ENCODE measurements around the gene RYK.
"Not testable (repeated sequence)": the region's sequence is repeated elsewhere in the genome, so short reads cannot be mapped to it uniquely, and the experiment has no call there.

RYK gene

GRCh38 chr3:134250717-134251220, at the start of gene RYK:
RYK (minus strand) TSS chr3:134250859; CDS start chr3:134250654, 205 bp downstream.
- peak; percentile 90 for DNase-seq

DNA sequence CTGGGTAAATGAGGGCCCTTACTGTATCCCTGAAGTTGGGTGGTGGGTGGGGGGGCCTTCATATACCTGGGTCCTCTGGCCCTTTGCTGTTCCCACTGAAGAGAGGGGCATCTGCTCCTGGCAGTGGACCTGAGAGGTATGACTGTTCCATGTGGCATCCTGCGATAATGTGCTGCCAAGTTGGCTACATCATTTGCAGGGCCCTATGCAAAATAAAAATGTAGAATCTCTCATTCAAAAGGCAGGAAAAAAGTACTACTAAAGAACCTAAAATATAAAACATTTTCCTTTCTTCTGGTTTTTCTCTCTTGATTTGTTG, 49.2 kb upstream of the RYK start:
- no peak for DNase-seq

- peak; percentile 11 for DNase-seq
Observed at GRCh38 chr3:134299185-134299887, 48.7 kb upstream of the RYK start.

GRCh38 chr3:134298249-134298648, 47.6 kb upstream of the RYK start:
- no peak for DNase-seq

GRCh38 chr3:134296616-134297015, 46.0 kb upstream of the RYK start:
- no peak for DNase-seq

GRCh38 chr3:134295930-134296329, 45.3 kb upstream of the RYK start:
- DNase-seq = no peak

- DNase-seq = no peak
Observed at GRCh38 chr3:134294302-134295280, 43.9 kb upstream of the RYK start.

DNA sequence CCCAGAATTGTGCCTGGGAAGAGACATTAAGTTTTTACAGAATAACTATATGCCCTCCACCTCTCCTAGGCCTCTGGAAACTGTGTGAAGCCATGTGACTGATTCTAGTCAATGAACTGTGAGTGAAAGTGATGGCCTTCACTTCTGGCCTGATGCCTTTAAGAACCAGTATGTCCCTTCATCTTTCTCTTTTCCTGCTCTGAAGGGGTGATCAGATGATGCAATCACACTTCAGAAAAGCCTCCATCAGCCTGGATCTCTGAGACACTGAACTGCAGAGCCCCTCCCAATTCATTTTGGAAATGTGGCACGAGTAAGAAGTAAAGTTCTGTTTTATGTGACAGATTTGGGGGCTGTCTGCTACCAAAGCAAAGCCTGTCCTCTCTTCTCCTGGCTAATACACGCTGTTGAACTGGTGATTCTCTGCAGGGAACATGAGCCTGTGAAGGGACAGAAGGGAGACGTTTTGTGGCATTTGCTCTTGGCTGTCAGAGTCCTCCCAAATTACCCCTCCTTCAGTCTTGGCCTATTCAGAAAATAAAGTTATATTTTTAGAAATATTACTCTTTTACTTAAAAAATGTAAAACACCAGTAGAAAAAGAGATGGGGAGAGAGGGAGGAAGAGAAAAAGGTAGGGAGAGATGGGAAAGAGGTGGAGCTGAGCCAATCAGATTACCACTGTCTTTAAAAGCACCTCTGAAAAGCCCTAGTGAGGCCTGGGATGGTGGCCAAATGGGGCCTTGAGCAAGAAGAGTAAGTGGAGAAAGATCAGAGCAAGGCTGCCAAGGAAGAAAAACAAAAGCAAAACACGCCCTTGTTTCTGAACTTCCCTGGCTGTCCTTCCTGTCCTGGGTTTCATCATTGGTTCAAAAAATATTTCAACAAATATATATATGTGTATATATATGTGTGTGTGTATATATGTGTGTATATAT, 40.9 kb upstream of the RYK start:
- DNase-seq = peak; percentile 24

- no peak for DNase-seq
Observed at GRCh38 chr3:134287512-134287911, 36.9 kb upstream of the RYK start.

DNA sequence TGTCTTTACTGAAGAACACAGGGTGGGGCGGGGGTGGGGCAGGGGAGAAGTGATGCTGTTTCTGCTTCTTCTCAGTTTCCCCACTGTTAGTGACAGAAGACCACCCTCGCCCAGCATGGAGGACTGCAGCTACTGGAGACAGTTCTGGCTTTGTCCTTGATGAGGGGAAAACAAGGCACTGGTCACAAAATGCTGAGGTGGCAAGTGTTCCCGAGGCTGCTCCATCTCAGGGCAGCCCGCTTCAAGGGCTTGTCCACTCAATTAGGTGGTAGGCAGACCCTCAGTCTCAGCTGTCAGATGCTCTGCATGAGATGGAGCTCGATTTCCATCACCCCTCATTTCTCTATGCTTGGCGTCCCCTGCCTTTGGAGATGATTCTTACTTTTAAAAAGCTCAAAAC, 33.8 kb upstream of the RYK start:
- no peak for DNase-seq

DNA sequence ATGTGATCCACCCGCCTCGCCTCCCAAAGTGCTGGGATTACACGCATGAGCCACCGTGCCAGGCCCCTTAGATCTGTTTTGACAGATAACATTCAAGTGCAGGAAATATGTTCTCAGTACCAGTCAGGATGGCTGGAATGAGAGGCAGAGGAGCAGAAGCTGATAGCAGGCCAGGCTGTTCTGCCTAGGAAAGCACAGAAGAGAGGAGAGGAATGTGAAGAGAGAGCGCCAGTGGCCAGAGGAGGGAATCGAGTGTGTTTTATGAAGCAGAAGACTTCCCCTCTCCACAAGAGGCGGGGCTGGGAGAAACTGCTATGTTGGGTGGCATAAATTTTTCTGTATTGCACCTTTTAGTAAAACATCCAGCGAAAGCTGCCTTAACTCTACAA, 32.0 kb upstream of the RYK start:
- no peak for DNase-seq

- DNase-seq = no peak
Observed at GRCh38 chr3:134281912-134282658, 31.4 kb upstream of the RYK start.

- DNase-seq = no peak
Observed at GRCh38 chr3:134279466-134279865, 28.8 kb upstream of the RYK start.

DNA sequence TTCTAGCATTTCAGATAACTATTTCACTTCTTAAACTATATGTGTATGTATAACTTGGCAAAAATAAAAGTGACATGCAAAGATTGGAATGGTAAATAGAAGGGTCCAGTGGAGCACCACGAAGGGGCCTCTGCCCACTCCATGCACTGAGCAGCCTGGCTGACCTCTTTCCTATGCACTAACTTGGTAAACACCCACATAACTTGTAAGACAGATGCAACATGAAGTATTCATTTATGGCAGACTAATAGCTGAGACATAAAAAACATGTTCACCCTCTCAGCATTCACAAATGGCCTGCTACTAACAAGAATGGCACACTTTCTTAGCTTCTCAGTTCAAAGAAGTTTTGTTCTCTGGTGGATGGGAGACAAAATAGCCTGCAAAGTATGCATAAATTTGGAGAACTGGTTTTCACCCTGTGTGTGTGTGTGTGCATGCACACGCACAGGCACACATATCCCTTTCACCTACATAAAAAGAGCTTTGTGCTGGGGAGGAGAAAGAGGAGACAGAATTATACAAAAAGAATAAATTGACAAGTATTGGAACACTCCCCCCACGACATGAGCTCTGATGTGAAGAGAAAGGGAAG, 26.5 kb upstream of the RYK start:
- no peak for DNase-seq

GRCh38 chr3:134276086-134276485, 25.4 kb upstream of the RYK start:
- DNase-seq = no peak

- DNase-seq = not testable (repeated sequence)
Observed at GRCh38 chr3:134275110-134275509, 24.5 kb upstream of the RYK start.

DNA sequence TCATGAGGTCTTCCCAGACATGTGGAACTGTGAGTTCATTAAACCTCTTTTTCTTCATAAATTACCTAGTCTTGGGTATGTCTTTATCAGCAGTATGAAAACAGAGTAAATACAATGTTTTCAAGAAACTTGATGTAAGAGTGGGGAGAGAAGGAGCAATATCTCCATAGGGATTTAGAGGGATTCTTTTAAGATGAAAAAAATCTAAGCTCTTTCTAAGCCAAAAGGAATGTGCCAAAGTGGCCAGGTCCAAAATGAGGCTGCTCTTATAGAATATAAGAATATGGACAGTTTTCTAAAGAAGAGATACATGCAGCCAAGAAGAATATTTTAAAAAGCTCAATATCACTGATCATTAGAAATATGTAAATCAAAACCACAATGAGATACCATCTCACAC, 23.9 kb upstream of the RYK start:
- no peak for DNase-seq

DNA sequence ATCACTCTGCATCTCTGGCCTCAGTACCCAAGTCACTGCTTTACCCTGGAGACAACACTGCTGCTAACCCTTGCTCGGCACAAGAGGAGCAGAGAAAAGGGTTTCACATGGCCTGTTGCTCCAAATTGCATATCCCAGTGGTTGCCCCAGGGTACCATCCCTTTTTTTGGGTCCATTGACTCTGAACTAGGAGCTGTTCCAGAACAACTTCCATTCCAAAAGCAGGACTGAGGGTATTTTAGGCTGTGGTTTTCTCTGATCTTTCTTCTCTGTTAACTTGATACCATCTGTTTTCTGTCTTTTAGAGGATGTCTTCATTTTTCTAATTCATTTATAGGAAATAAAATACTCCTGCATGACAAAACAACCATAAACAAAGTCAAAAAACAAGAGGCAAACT, 17.3 kb upstream of the RYK start:
- DNase-seq = no peak

DNA sequence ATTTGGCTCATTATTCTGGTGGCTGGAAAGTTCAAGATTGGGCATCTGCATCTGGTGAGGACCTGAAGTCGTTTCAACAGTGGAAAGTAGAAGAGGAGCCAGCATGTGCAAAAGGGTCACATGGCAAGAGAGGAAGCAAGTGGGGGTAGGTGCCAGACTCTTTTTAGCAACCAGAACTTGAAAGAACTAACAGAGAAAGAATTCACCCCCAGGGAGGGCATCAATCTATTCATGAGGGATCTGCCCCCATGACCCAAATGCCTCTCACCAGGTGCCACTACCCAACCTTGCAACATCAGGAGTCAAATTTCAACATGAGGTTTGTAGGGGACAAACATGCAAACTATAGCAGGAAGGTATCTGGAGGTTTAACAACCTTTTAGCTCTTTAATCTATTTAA, 10.3 kb upstream of the RYK start:
- DNase-seq = no peak

- no peak for DNase-seq
Observed at GRCh38 chr3:134258761-134259347, 8.2 kb upstream of the RYK start.

- DNase-seq = no peak
Observed at GRCh38 chr3:134255404-134255803, 4.7 kb upstream of the RYK start.

Measured in NCI-H1105 treated with DMSO at 0.1 percent for 48 hours (cell line).